Mesangial cell (primary cell): ENCODE measurements around the gene OR2T6. TPM values are rescaled to one million over a fixed set of nuclear protein-coding genes. Genes with fewer than 3 reads are reported as not detected.

Experiments
- total RNA-seq: library from RNA; depleted of rRNA; stranded (reverse); fragments of >200 nt; gene quantifications from 2 replicates; pipeline ENCODE4 v1.2.3, GENCODE V29; 2015

The OR2T6 gene, protein sequence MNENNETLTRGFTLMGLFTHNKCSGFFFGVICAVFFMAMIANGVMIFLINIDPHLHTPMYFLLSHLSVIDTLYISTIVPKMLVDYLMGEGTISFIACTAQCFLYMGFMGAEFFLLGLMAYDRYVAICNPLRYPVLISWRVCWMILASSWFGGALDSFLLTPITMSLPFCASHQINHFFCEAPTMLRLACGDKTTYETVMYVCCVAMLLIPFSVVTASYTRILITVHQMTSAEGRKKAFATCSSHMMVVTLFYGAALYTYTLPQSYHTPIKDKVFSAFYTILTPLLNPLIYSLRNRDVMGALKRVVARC
- total RNA-seq: not detected in 2 replicates

GRCh38 chr1:248375446-248375845, at the start of gene OR2T6:
TSS of gene OR2T6 (plus strand) at chr1:248375746. CDS start at chr1:248387609, 11,863 bp downstream.

DNA sequence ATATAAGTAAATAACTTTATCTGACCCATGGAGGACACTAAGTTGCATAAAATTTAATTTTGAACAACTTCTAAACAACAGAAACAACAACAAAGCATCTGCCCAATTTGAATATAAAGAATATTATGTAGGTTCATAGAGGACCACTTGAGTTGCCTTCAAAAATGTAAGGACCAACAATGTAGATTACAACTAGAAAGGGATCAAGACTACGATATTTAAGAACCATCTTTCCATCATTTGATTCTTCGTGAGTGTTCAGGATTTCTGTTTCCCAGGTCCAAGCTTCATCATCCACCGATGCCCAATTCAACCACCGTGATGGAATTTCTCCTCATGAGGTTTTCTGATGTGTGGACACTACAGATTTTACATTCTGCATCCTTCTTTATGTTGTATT, 27.1 kb upstream of the OR2T6 start, which contains the start of gene OR14C36:
Gene OR14C36 (plus strand): TSS at position 301 of the 400 bp plus-strand sequence. CDS start 0 bp downstream, at position 301.

DNA sequence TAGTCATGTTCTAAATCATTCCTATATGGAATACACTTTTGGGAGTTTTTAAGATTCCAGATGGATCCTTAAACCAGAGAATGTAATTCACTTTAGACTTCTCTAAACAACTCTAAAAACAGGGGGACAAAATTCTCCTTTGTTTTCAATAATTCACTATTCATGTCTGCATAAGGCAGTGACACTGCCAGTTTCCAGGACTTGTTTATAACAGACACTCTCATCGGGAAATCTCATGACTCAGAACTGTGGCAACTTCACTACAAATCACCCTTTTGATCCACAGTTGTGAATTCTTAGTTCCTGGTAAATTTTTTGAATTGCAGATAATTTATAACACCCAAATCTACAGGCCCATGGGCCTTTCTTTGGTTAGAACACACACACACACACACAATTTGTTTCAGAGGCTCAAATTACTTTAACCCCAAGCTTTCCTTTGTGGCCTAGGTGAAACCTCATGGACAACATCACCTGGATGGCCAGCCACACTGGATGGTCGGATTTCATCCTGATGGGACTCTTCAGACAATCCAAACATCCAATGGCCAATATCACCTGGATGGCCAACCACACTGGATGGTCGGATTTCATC, 14.3 kb upstream of the OR2T6 start, which contains the start of gene OR2T4:
Gene OR2T4 (plus strand): TSS at position 545 of the 595 bp plus-strand sequence. CDS start 0 bp downstream, at position 545.

DNA sequence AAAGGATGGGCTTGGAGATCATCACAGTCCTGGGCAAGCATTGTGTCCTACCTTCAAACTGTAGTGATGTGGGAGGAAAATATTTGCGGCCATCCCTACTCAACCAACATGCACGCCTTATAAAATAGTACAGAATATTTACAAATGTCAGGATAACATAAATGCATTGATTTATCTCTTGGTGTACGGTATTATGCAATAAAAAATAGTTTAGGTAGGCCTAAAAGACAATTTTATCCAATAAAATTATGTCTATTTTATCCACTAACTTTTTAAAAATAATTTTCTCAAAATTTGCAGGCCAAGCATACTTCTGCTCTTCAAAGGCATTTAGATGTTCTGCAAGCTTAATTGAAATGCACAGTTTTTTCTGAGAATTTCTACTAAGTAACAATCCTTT, 27.2 kb downstream of the OR2T6 start, which contains the start of gene OR2T1:
Gene OR2T1 (plus strand): TSS at position 301 of the 400 bp plus-strand sequence. CDS start 3,100 bp downstream, outside the sequence.

Other genes starting within 250 kb of the OR2T6 start
- not detected in 2 replicates for gene OR2M5, start 230.6 kb upstream of the OR2T6 start, total RNA-seq
- gene OR2M2, start 200.9 kb upstream of the OR2T6 start, total RNA-seq: not detected in 2 replicates
- not detected in 2 replicates for gene OR2M3, start 178.5 kb upstream of the OR2T6 start, total RNA-seq
- gene OR2M4, start 144.3 kb upstream of the OR2T6 start, total RNA-seq: not detected in 2 replicates
- gene OR2T33, start 97.8 kb upstream of the OR2T6 start, total RNA-seq: 0.13 and 0.33 TPM in 2 replicates
- gene OR2T12, start 72.3 kb upstream of the OR2T6 start, total RNA-seq: not detected in 2 replicates
- gene OR2M7, start 51.2 kb upstream of the OR2T6 start, total RNA-seq: not detected in 2 replicates
- not detected in 2 replicates for gene OR14C36, start 27.0 kb upstream of the OR2T6 start, total RNA-seq
- gene OR2T4, start 14.1 kb upstream of the OR2T6 start, total RNA-seq: not detected in 2 replicates
- gene OR2T1, start 27.3 kb downstream of the OR2T6 start, total RNA-seq: not detected in 2 replicates
- not detected in 2 replicates for gene OR2T2, start 69.9 kb downstream of the OR2T6 start, total RNA-seq
- gene OR2T3, start 97.6 kb downstream of the OR2T6 start, total RNA-seq: not detected in 2 replicates
- not detected in 2 replicates for gene OR2T5, start 112.8 kb downstream of the OR2T6 start, total RNA-seq
- not detected in 2 replicates for gene OR2G6, start 132.3 kb downstream of the OR2T6 start, total RNA-seq
- gene OR2T29, start 187.0 kb downstream of the OR2T6 start, total RNA-seq: not detected in 2 replicates
- not detected in 2 replicates for gene OR2T34, start 199.0 kb downstream of the OR2T6 start, total RNA-seq
- gene OR2T10, start 222.0 kb downstream of the OR2T6 start, total RNA-seq: not detected in 2 replicates